ENCODE results near the gene SLIT3. TPM values are rescaled to one million over a fixed set of nuclear protein-coding genes. Genes with fewer than 3 reads are reported as not detected.

SLIT3 gene
- polyA plus RNA-seq, 1 of the 3 experiments (the other 2 are of a cell fraction): 119 TPM

DNA sequence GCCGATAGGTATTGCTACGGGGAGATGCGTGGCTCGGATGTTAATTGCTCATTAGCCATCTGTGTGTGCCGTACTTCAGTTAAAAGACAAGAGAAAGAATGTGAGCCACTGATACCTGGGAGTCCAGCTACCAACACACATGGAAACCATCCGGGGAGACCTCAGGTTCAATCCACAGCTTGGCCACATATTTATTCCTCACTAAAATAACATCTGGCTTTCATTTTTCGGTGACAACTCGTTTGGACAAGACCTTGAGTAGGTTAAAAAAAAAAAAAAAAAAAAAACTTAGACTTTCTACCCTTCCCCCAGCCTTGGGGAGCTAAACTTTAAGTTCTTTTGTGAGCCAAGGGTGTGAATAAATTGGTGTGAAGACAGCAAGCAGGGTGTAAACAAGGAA is 84.1 kb downstream of the SLIT3 start:
- Histone ChIP-seq H3K36me3 (replicated peaks in 1 of 2; ENCODE audit: control insufficient read depth in 1 of 2, insufficient read depth in 2 of 2, low read length in 1 of 2) (peaks cover 3 to 6% of the 10 kb centered on the region in 2 experiments), H3K27ac (ENCODE audit: low read depth in 2 of 2, low read length in 1 of 2) (peak overlapping the region in 1 of 2 experiments; percentile 45; a peak in 2 of 4 replicates), H3K4me1 (ENCODE audit: control insufficient read depth in 1 of 2, insufficient read depth in 2 of 2, low read depth in 1 of 2, low read length in 1 of 2) (peaks cover 29 to 37% of the 10 kb centered on the region in 2 experiments), H3K79me2 (ENCODE audit: insufficient read depth) (peaks cover 38% of the 10 kb centered on the region), H3K9ac (no peak overlapping the region), H3K4me3 (ENCODE audit: low read depth in 2 of 2, low read length in 1 of 2) (no peak overlapping the region), H3F3A (replicated peaks; ENCODE audit: insufficient read depth) (peaks cover 15% of the 10 kb centered on the region), H3K4me2 (no peak overlapping the region), H3K9me2 (no peaks in the 10 kb centered on the region), H3K9me3 (no peaks in the 10 kb centered on the region), H2AFZ (ENCODE audit: low read depth) (no peak overlapping the region), H4K20me1 (ENCODE audit: insufficient read depth) (no peaks in the 10 kb centered on the region), H3K27me3 (ENCODE audit: insufficient read depth) (no peaks in the 10 kb centered on the region)
- ChIA-PET POLR2A (no interaction called here), CTCF (interaction anchor here (1.4 to 1.6 kb wide), 3 partner anchors 9 to 364 kb away, joined by 3 to 6 read pairs (median 4); no protein-coding TSS in a partner anchor)
- DNase-seq: no peak
- WGBS (ENCODE audit: low lambda C conversion rate): 79% methylated on average over 8 of the region's 8 CpGs
- TF ChIP-seq TCF12 (IDR thresholded peaks at IDR 0.05) (peak; percentile 57; the same call in 1 of the 2 replicates), SMC3 (IDR thresholded peaks at IDR 0.05; ENCODE audit: low read depth, low read length) (no peak)

GRCh38 chr5:169213479-169213878 is 87.5 kb downstream of the SLIT3 start:
- Histone ChIP-seq H4K20me1 (ENCODE audit: insufficient read depth) (no peaks in the 10 kb centered on the region), H3K4me3 (ENCODE audit: low read depth in 2 of 2, low read length in 1 of 2) (no peak overlapping the region), H3K79me2 (ENCODE audit: insufficient read depth) (peaks cover 20% of the 10 kb centered on the region; the same call in 1 of the 2 replicates), H2AFZ (ENCODE audit: low read depth) (no peak overlapping the region), H3K4me2 (peak overlapping the region; percentile 25; the same call in 1 of the 2 replicates), H3K4me1 (ENCODE audit: control insufficient read depth in 1 of 2, insufficient read depth in 2 of 2, low read depth in 1 of 2, low read length in 1 of 2) (peaks cover 14 to 18% of the 10 kb centered on the region in 2 experiments), H3F3A (replicated peaks; ENCODE audit: insufficient read depth) (peaks cover 10% of the 10 kb centered on the region), H3K27me3 (ENCODE audit: insufficient read depth) (no peaks in the 10 kb centered on the region), H3K9me2 (no peaks in the 10 kb centered on the region), H3K27ac (ENCODE audit: low read depth in 2 of 2, low read length in 1 of 2) (peak overlapping the region in 1 of 2 experiments; percentile 82; a peak in 2 of 4 replicates), H3K9ac (no peak overlapping the region; the same call in 1 of the 2 replicates), H3K36me3 (replicated peaks in 1 of 2; ENCODE audit: control insufficient read depth in 1 of 2, insufficient read depth in 2 of 2, low read length in 1 of 2) (peaks cover 0 to 4% of the 10 kb centered on the region in 2 experiments), H3K9me3 (no peaks in the 10 kb centered on the region)
- ChIA-PET CTCF (no interaction called here), POLR2A (no interaction called here)
- DNase-seq: no peak
- TF ChIP-seq RXRA (IDR thresholded peaks at IDR 0.05; ENCODE audit: borderline replicate concordance, low read depth) (peak; percentile 30; the same call in 1 of the 2 replicates), FOXM1 (IDR thresholded peaks at IDR 0.05; ENCODE audit: low read depth) (no peak), JUND (IDR thresholded peaks at IDR 0.05) (peak; percentile 51; the same call in 1 of the 2 replicates), NFIC (IDR thresholded peaks at IDR 0.05; ENCODE audit: borderline replicate concordance) (no peak), RCOR1 (IDR thresholded peaks at IDR 0.05; ENCODE audit: low read length) (no peak), FOSL2 (IDR thresholded peaks at IDR 0.05; ENCODE audit: borderline replicate concordance, low read depth) (peak; percentile 59; the same call in 1 of the 2 replicates), SMC3 (IDR thresholded peaks at IDR 0.05; ENCODE audit: low read depth, low read length) (no peak), CTCF (IDR thresholded peaks at IDR 0.05) (no peak), FOXJ3 (CRISPR knock-in tag; IDR thresholded peaks at IDR 0.05) (no peak), GABPA (IDR thresholded peaks at IDR 0.05; ENCODE audit: low read depth) (no peak), PBX3 (IDR thresholded peaks at IDR 0.05) (peak; percentile 41; the same call in 1 of the 2 replicates), POLR2AphosphoS5 (IDR thresholded peaks at IDR 0.05; ENCODE audit: low read depth, low read length) (no peak), TAF1 (IDR thresholded peaks at IDR 0.05; ENCODE audit: borderline replicate concordance, low read depth, low read length) (no peak), TEAD4 (IDR thresholded peaks at IDR 0.05; ENCODE audit: borderline replicate concordance, insufficient read depth) (no peak), MXI1 (IDR thresholded peaks at IDR 0.05; ENCODE audit: low read depth, low read length) (no peak), TCF12 (IDR thresholded peaks at IDR 0.05) (peak; percentile 64), GATA2 (CRISPR knock-in tag; IDR thresholded peaks at IDR 0.05) (no peak), RFX5 (IDR thresholded peaks at IDR 0.05; ENCODE audit: low read length) (no peak)
- TF ChIP-seq, protein P1, sequence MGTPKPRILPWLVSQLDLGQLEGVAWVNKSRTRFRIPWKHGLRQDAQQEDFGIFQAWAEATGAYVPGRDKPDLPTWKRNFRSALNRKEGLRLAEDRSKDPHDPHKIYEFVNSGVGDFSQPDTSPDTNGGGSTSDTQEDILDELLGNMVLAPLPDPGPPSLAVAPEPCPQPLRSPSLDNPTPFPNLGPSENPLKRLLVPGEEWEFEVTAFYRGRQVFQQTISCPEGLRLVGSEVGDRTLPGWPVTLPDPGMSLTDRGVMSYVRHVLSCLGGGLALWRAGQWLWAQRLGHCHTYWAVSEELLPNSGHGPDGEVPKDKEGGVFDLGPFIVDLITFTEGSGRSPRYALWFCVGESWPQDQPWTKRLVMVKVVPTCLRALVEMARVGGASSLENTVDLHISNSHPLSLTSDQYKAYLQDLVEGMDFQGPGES (IDR thresholded peaks at IDR 0.05; ENCODE audit: low read depth, low read length): no peak
- TF ChIP-seq, protein P2, sequence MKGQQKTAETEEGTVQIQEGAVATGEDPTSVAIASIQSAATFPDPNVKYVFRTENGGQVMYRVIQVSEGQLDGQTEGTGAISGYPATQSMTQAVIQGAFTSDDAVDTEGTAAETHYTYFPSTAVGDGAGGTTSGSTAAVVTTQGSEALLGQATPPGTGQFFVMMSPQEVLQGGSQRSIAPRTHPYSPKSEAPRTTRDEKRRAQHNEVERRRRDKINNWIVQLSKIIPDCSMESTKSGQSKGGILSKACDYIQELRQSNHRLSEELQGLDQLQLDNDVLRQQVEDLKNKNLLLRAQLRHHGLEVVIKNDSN (IDR thresholded peaks at IDR 0.05; ENCODE audit: borderline replicate concordance, low read depth): no peak

All from SK-N-SH (cell line).